ENCODE data around the gene CD82.

- TF ChIP-seq PAX5 (IDR thresholded peaks at IDR 0.05; ENCODE audit: insufficient read depth, low read length, severe bottlenecking), result no peak
- TF ChIP-seq POU2F2 (IDR thresholded peaks at IDR 0.05; ENCODE audit: low read depth, low read length), result no peak
- no peak for TF ChIP-seq POLR2A (IDR thresholded peaks at IDR 0.05; ENCODE audit: low read depth, low read length)
Measured at GRCh38 chr11:44551456-44552139, 13.9 kb upstream of the CD82 start.
